ENCODE data around the gene KCTD1. TPM values are rescaled to one million over a fixed set of nuclear protein-coding genes. Genes with fewer than 3 reads are reported as not detected.

KCTD1 gene
- total and polyA plus RNA-seq, 2 of the 4 experiments (the other 2 are of a cell fraction), result 5.0 to 5.8 TPM

DNA sequence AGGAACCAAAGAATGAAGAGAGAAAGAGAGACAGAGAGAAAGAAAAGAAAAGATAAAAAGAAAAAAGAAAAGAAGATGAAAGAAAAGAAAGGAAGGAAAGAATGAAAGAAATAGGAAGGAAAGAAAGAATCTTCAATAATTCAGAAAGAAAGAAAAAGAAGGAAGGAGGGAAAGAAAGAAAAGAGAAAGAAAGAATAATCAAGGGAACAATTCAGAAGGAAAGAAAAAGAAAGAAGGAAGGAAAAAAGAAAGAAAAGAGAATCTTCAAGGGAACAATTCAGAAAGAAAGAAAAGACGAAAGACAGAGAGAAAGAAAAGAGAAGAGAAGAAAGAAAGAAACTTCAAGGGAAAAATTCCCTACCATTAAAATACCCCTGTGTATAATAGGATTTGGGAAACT lies 5.6 kb upstream of the KCTD1 start:
- ATAC-seq (ENCODE audit: low read depth) (no peak), DNase-seq (no peak)
- H2BK15ac ChIP-seq (ENCODE audit: low read depth, low read length), result no peak overlapping the region
- no peak overlapping the region for H4K5ac ChIP-seq (ENCODE audit: low read depth, low read length)
- H3K9me1 ChIP-seq (ENCODE audit: insufficient read depth, low read length), result no peaks in the 10 kb centered on the region
- no peak overlapping the region for H2BK120ac ChIP-seq (ENCODE audit: low read depth, low read length)
- no peak overlapping the region for H2AFZ ChIP-seq (replicated peaks; ENCODE audit: low read length, poor library complexity)
- no peak overlapping the region for H3K14ac ChIP-seq (replicated peaks; ENCODE audit: low read depth, low read length)
- H4K20me1 ChIP-seq (ENCODE audit: insufficient read depth, low read length), result no peaks in the 10 kb centered on the region
- POLR2A ChIA-PET (ENCODE audit: unreplicated experiment), result no interaction called here
- no peak overlapping the region for H4K8ac ChIP-seq (ENCODE audit: low read depth in 2 of 2, low read length in 2 of 2)
- intact Hi-C loops (cut with micrococcal nuclease), result no loop called here
- WGBS, 2 experiments (ENCODE audit: extremely low coverage in 2 of 2, insufficient read length in 1 of 2), result no CpG with 5 or more reads among the region's 1 CpG
- no peak overlapping the region for H3K18ac ChIP-seq (ENCODE audit: low read depth, low read length)
- H3K27ac ChIP-seq (ENCODE audit: insufficient read depth, low read length), result no peak overlapping the region
- BruUV-seq (replicated peaks), result no TSS peak
- no peaks in the 10 kb centered on the region for H3K79me1 ChIP-seq (ENCODE audit: low read depth in 1 of 2, low read length in 2 of 2)
- H3K4me1 ChIP-seq (ENCODE audit: control insufficient read depth, insufficient read depth, low read length), result peaks cover 6% of the 10 kb centered on the region
- H3K27me3 ChIP-seq (ENCODE audit: control insufficient read depth, insufficient read depth, low read length), result peaks cover 46% of the 10 kb centered on the region
- H3K56ac ChIP-seq (ENCODE audit: extremely low read depth, insufficient read depth, low read length), result no peak overlapping the region
- CTCF ChIA-PET, result no interaction called here
- dilution Hi-C loops (cut with HindIII; ENCODE audit: low sequenced_read_pairs, unreplicated experiment), result no loop called here
- H3K9me3 ChIP-seq (ENCODE audit: control insufficient read depth, insufficient read depth, low read length), result no peaks in the 10 kb centered on the region
- H3K9ac ChIP-seq (ENCODE audit: low read depth, low read length), result no peak overlapping the region
- no peak overlapping the region for H2BK5ac ChIP-seq (ENCODE audit: low read depth, low read length, poor library complexity, severe bottlenecking)
- no peak overlapping the region for H3K23ac ChIP-seq (ENCODE audit: low read depth, low read length)
- H2AK5ac ChIP-seq (ENCODE audit: low read depth, low read length), result no peak overlapping the region
- no peak overlapping the region for H3K4ac ChIP-seq (ENCODE audit: low read depth, low read length)
- H4K91ac ChIP-seq (ENCODE audit: insufficient read depth, low read depth, low read length), result no peak overlapping the region
- H3K4me3 ChIP-seq (ENCODE audit: insufficient read depth, low read depth, low read length), result no peak overlapping the region
- H2BK20ac ChIP-seq (ENCODE audit: low read depth, low read length), result no peak overlapping the region
- TF ChIP-seq RCOR1 (IDR thresholded peaks at IDR 0.05; ENCODE audit: insufficient replicate concordance, low read length), result no peak
- TF ChIP-seq FOS (IDR thresholded peaks at IDR 0.05; ENCODE audit: low read depth, low read length), result no peak
- TF ChIP-seq, protein P1, sequence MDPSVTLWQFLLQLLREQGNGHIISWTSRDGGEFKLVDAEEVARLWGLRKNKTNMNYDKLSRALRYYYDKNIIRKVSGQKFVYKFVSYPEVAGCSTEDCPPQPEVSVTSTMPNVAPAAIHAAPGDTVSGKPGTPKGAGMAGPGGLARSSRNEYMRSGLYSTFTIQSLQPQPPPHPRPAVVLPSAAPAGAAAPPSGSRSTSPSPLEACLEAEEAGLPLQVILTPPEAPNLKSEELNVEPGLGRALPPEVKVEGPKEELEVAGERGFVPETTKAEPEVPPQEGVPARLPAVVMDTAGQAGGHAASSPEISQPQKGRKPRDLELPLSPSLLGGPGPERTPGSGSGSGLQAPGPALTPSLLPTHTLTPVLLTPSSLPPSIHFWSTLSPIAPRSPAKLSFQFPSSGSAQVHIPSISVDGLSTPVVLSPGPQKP (IDR thresholded peaks at IDR 0.05; ENCODE audit: borderline replicate concordance, low read depth, low read length), result no peak
- no peak for TF ChIP-seq SMC3 (IDR thresholded peaks at IDR 0.05; ENCODE audit: low read depth, low read length)
- TF ChIP-seq CEBPB (IDR thresholded peaks at IDR 0.05; ENCODE audit: low read depth, low read length), result no peak
- no peak for TF ChIP-seq RFX5 (IDR thresholded peaks at IDR 0.05; ENCODE audit: low read depth, low read length)
- TF ChIP-seq, protein P2, sequence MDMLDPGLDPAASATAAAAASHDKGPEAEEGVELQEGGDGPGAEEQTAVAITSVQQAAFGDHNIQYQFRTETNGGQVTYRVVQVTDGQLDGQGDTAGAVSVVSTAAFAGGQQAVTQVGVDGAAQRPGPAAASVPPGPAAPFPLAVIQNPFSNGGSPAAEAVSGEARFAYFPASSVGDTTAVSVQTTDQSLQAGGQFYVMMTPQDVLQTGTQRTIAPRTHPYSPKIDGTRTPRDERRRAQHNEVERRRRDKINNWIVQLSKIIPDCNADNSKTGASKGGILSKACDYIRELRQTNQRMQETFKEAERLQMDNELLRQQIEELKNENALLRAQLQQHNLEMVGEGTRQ (IDR thresholded peaks at IDR 0.05; ENCODE audit: low read depth, low read length), result no peak
- H3K36me3 ChIP-seq (ENCODE audit: control insufficient read depth, insufficient read depth, low read length), result no peaks in the 10 kb centered on the region
- in situ Hi-C loops (cut with MboI; ENCODE audit: low sequenced_read_pairs), result no loop called here
- H3K4me2 ChIP-seq (ENCODE audit: low read depth, low read length), result no peak overlapping the region
- H2AK9ac ChIP-seq (replicated peaks; ENCODE audit: low read depth, low read length, poor library complexity), result no peak overlapping the region
